B cell (primary cell): ENCODE measurements around the gene DPH2. TPM values are rescaled to one million over a fixed set of nuclear protein-coding genes. Genes with fewer than 3 reads are reported as not detected.

Experiments
- ATAC-seq: fragments of 200-7000 bp; cut with Tn5 transposase; one replicate; pipeline ENCODE4 v1.10.0; 2021; ENCODE audit warnings: low read depth, mild to moderate bottlenecking, moderate number of reproducible peaks, moderate library complexity
- CTCF ChIA-PET: fragments of 350-600 bp; sonication (Branson Sonifier 250); formaldehyde crosslinking; loops from one replicate; lab custom pipeline; 2021; ENCODE audit warnings: antibody characterized with exemption, inconsistent platforms; lab: Charles Lee
- POLR2A ChIA-PET: fragments of 350-600 bp; sonication (Branson Sonifier 250); formaldehyde crosslinking; loops from one replicate; lab custom pipeline; 2021; ENCODE audit warnings: antibody characterized with exemption; lab: Charles Lee
- DNase-seq: peaks from one replicate; pipeline ENCODE4 v3.0.0; 2013
- H2AFZ ChIP-seq: 2 replicates; pipeline ENCODE4 v1.6.1; 2012; ENCODE audit warnings: mild to moderate bottlenecking, low read depth, low read length; ENCODE audit not compliant: insufficient read depth, poor library complexity, severe bottlenecking
- H3K27ac ChIP-seq, 2 donors: 1 replicate in 1 of 2; 2 replicates in 1 of 2; pipeline ENCODE4 v1.5.1; 2012 to 2013; ENCODE audit warnings: low read length in 2 of 2, mild to moderate bottlenecking in 2 of 2, moderate library complexity in 1 of 2
- H3K27me3 ChIP-seq, 4 experiments: fragments of 200-600 bp in 1 of 4; sonication (generic) in 1 of 4; replicated peaks in 1 of 4; 1 replicate in 2 of 4; 2 replicates in 2 of 4; pipeline versions ENCODE4 v1.6.1 to v1.7.0; 2013 to 2016; ENCODE audit warnings: low read length in 3 of 4, mild to moderate bottlenecking in 2 of 4, mixed read lengths in 1 of 4, moderate library complexity in 1 of 4; ENCODE audit not compliant: insufficient read depth in 4 of 4, control insufficient read depth in 3 of 4; ENCODE audit errors: control extremely low read depth in 1 of 4
- H3K36me3 ChIP-seq, 2 experiments: replicated peaks in 1 of 2; 1 replicate in 1 of 2; 2 replicates in 1 of 2; pipeline versions ENCODE4 v1.6.1 to v1.7.1; 2013; ENCODE audit warnings: low read length in 1 of 2; ENCODE audit not compliant: insufficient read depth in 2 of 2, control insufficient read depth in 1 of 2; ENCODE audit errors: control extremely low read depth in 1 of 2, extremely low read depth in 1 of 2
- H3K4me1 ChIP-seq, 2 donors: fragments of 200-600 bp in 1 of 2; sonication (generic) in 1 of 2; 1 replicate in 1 of 2; 2 replicates in 1 of 2; pipeline versions ENCODE4 v1.5.1 to v1.6.1; 2013 to 2017; ENCODE audit warnings: low read length in 2 of 2; ENCODE audit not compliant: control insufficient read depth in 2 of 2, insufficient read depth in 2 of 2
- H3K4me2 ChIP-seq: replicated peaks from 2 replicates; pipeline ENCODE3; 2012; ENCODE audit warnings: mild to moderate bottlenecking, low read depth, low read length; ENCODE audit not compliant: poor library complexity, severe bottlenecking
- H3K4me3 ChIP-seq, 5 experiments: fragments of 200-600 bp in 1 of 5; sonication (generic) in 1 of 5; 1 replicate in 3 of 5; 2 replicates in 2 of 5; pipeline versions ENCODE4 v1.5.1 to v1.7.0; 2011 to 2016; ENCODE audit warnings: low read length in 4 of 5, mild to moderate bottlenecking in 4 of 5, low read depth in 2 of 5, control low read depth in 1 of 5, moderate library complexity in 1 of 5; ENCODE audit not compliant: insufficient read depth in 1 of 5; ENCODE audit errors: control extremely low read depth in 1 of 5, extremely low read depth in 1 of 5
- H3K79me2 ChIP-seq: fragments of 200-600 bp; sonication (generic); one replicate; pipeline ENCODE4 v1.6.0; 2016; ENCODE audit warnings: low read length; ENCODE audit not compliant: control insufficient read depth, insufficient read depth
- H3K9ac ChIP-seq: fragments of 200-600 bp; sonication (generic); 2 replicates; pipeline ENCODE4 v1.6.1; 2017; ENCODE audit warnings: mild to moderate bottlenecking, low read length, moderate library complexity
- H3K9me3 ChIP-seq, 3 donors: one replicate each; pipeline versions ENCODE4 v1.6.1 to v1.7.1; 2013; ENCODE audit warnings: low read length in 2 of 3; ENCODE audit not compliant: control insufficient read depth in 2 of 3, insufficient read depth in 1 of 3; ENCODE audit errors: control extremely low read depth in 1 of 3
- H4K20me1 ChIP-seq: 2 replicates; pipeline ENCODE4 v1.6.0; 2012; ENCODE audit warnings: mild to moderate bottlenecking, low read length; ENCODE audit not compliant: insufficient read depth, control insufficient read depth, poor library complexity, severe bottlenecking
- H3K27ac Mint-ChIP-seq: one replicate; pipeline ENCODE4 v1.8.0; 2021; ENCODE audit warnings: mixed read lengths
- H3K27me3 Mint-ChIP-seq: one replicate; pipeline ENCODE4 v1.8.0; 2021; ENCODE audit warnings: mixed read lengths
- H3K4me1 Mint-ChIP-seq: one replicate; pipeline ENCODE4 v1.8.0; 2021; ENCODE audit warnings: mixed read lengths
- H3K4me3 Mint-ChIP-seq: one replicate; pipeline ENCODE4 v1.8.0; 2021; ENCODE audit warnings: mixed read lengths
- H3K9me3 Mint-ChIP-seq: one replicate; pipeline ENCODE4 v1.8.0; 2022; ENCODE audit warnings: mixed read lengths; ENCODE audit not compliant: insufficient read depth
- EZH2 ChIP-seq: IDR thresholded peaks from 2 replicates; pipeline ENCODE4 v1.6.1; 2012; ENCODE audit warnings: borderline replicate concordance, low read depth, mild to moderate bottlenecking, moderate library complexity, low read length; ENCODE audit not compliant: insufficient read depth, poor library complexity, severe bottlenecking
- WGBS: methylation state at CpG from one replicate; pipeline ENCODE4 v1.1.5; 2013; ENCODE audit warnings: missing lambda C conversion rate; ENCODE audit not compliant: insufficient coverage; 5-methylcytosine and 5-hydroxymethylcytosine counted together
- intact Hi-C: fragments of 100-400 bp; cut with micrococcal nuclease; formaldehyde crosslinking; loops from one replicate; pipeline ENCODE4 v1.10.0; 2022
- polyA plus RNA-seq: library from polyadenylated mRNA; depleted of rRNA; stranded (reverse); fragments of >200 nt; gene quantifications from 2 replicates; pipeline ENCODE4 v1.2.3, GENCODE V29; 2012
- total RNA-seq, 2 donors: library from RNA; stranded (reverse); fragments of 120-200 nt in 1 of 2; gene quantifications; 1 replicate in 1 of 2; 2 replicates in 1 of 2; pipeline versions ENCODE4 v1.2.3 to v1.2.4, GENCODE V29; 2013 to 2022
- TF ChIP-seq, protein P1 (sequence below): fragments of 200-600 bp; IDR thresholded peaks from one replicate; pipeline ENCODE4 v1.8.0; 2022; ENCODE audit warnings: antibody characterized with exemption, mild to moderate bottlenecking

Gene DPH2
- total and polyA plus RNA-seq, 2 donors (not counting 1 experiment from before 2014, with no cell fraction given) = 30.5 to 71.9 TPM

DNA sequence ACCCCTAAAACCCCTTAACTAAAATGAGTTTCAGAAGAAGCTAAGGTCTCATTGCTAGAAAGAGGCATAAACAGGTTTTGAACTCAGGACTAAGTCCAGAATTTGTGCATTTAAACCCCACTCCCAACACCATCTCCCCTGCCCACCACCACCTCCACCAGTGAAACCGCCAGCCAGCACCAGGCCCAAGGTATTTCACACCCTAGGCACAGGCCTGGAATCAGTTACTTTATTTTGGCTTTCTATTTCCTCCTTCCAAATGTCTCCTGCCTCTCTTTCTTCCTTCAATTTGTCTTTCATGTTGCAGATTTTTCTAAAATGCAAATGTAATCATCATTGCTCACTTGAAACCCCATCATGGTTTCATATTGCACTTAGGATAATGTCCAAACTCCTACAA, 24.9 kb upstream of the DPH2 start:
- Histone ChIP-seq H3K9ac (no peak overlapping the region), H3K27me3 (no peaks in the 10 kb centered on the region), H3K9me3 (no peaks in the 10 kb centered on the region), H3K4me1 (peaks cover 15 to 25% of the 10 kb centered on the region in 2 donors), H4K20me1 (peaks cover 5% of the 10 kb centered on the region), H3K4me2 (no peak overlapping the region), H3K79me2 (peaks cover 24% of the 10 kb centered on the region), H2AFZ (no peak overlapping the region), H3K36me3 (no peaks in the 10 kb centered on the region), H3K4me3 (no peak overlapping the region), H3K27ac (no peak overlapping the region)
- ATAC-seq = no peak
- intact Hi-C loops = loop anchor here (5.0 to 10.0 kb wide), 2 partner anchors 183 to 1180 kb away; partner anchors contain the start of genes C1orf50 and P3H1
- Mint-ChIP-seq H3K9me3 (no peaks in the 10 kb centered on the region), H3K4me1 (peaks cover 34% of the 10 kb centered on the region), H3K27me3 (no peaks in the 10 kb centered on the region), H3K27ac (no peak overlapping the region), H3K4me3 (peak overlapping the region; percentile 70)
- ChIA-PET CTCF (interaction anchor here (1.2 to 5.0 kb wide), 6 partner anchors 10 to 181 kb away, joined by 3 to 41 read pairs (median 8); partner anchors contain the start of genes ARTN and ATP6V0B), POLR2A (no interaction called here)
- no peak for DNase-seq
- TF ChIP-seq EZH2 = no peak
- TF ChIP-seq, protein P1, sequence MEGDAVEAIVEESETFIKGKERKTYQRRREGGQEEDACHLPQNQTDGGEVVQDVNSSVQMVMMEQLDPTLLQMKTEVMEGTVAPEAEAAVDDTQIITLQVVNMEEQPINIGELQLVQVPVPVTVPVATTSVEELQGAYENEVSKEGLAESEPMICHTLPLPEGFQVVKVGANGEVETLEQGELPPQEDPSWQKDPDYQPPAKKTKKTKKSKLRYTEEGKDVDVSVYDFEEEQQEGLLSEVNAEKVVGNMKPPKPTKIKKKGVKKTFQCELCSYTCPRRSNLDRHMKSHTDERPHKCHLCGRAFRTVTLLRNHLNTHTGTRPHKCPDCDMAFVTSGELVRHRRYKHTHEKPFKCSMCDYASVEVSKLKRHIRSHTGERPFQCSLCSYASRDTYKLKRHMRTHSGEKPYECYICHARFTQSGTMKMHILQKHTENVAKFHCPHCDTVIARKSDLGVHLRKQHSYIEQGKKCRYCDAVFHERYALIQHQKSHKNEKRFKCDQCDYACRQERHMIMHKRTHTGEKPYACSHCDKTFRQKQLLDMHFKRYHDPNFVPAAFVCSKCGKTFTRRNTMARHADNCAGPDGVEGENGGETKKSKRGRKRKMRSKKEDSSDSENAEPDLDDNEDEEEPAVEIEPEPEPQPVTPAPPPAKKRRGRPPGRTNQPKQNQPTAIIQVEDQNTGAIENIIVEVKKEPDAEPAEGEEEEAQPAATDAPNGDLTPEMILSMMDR = no peak
- WGBS = 93% methylated on average over 1 of the region's 1 CpG

- POLR2A ChIA-PET = interaction anchor here (0.5 kb wide), 1 partner anchor 1358 kb away, joined by 3 read pairs; no protein-coding TSS in a partner anchor
- WGBS = 0% methylated on average over 2 of the region's 3 CpGs
Observed at GRCh38 chr1:43945674-43946235, 24.1 kb upstream of the DPH2 start.

More at GRCh38 chr1:43945674-43946235, 24.1 kb upstream of the DPH2 start:
- no peaks in the 10 kb centered on the region for H3K27me3 ChIP-seq
- H3K27me3 Mint-ChIP-seq = no peaks in the 10 kb centered on the region
- no peak for DNase-seq
- peak overlapping the region; percentile 84 for H3K4me2 ChIP-seq
- H3K27ac ChIP-seq = peak overlapping the region in 1 of 2 donors; percentile 95
- H3K36me3 ChIP-seq = peaks cover 0 to 9% of the 10 kb centered on the region in 2 experiments
- H3K4me1 ChIP-seq = peaks cover 15 to 25% of the 10 kb centered on the region in 2 donors
- no peaks in the 10 kb centered on the region for H3K9me3 Mint-ChIP-seq
- H3K79me2 ChIP-seq = peaks cover 27% of the 10 kb centered on the region
- TF ChIP-seq, protein P1 = no peak
- TF ChIP-seq EZH2 = no peak
- no peaks in the 10 kb centered on the region for H3K9me3 ChIP-seq
- peak overlapping the region; percentile 93 for H3K9ac ChIP-seq
- intact Hi-C loops = loop anchor here (1.0 to 10.0 kb wide), 9 partner anchors 24 to 1181 kb away; partner anchors contain the start of genes ATP6V0B, C1orf50, CCDC24 and CDC20
- peaks cover 5% of the 10 kb centered on the region for H4K20me1 ChIP-seq
- peak overlapping the region; percentile 50 to 90 (median 78) for H3K4me3 ChIP-seq
- H3K27ac Mint-ChIP-seq = peak overlapping the region; percentile 98
- H3K4me3 Mint-ChIP-seq = peak overlapping the region; percentile 93
- CTCF ChIA-PET = interaction anchor here (0.7 to 5.0 kb wide), 9 partner anchors 8 to 182 kb away, joined by 3 to 41 read pairs (median 5); partner anchors contain the start of genes ARTN and ATP6V0B
- peak overlapping the region; percentile 92 for H2AFZ ChIP-seq
- no peak for ATAC-seq
- peaks cover 37% of the 10 kb centered on the region for H3K4me1 Mint-ChIP-seq
